Smooth muscle cell (in vitro differentiated cells): ENCODE measurements around the gene TOMM40L. TPM values are rescaled to one million over a fixed set of nuclear protein-coding genes. Genes with fewer than 3 reads are reported as not detected.

Experiments
- DNase-seq: peaks from one replicate; lab custom pipeline; 2025; ENCODE audit not compliant: unreplicated experiment; lab: John Stamatoyannopoulos, UW
- H2AFZ ChIP-seq: fragments of 200-600 bp; sonication (generic); 2 replicates; pipeline ENCODE4 v1.6.0; 2016; ENCODE audit warnings: antibody characterized with exemption, low read depth, mild to moderate bottlenecking
- H3F3A ChIP-seq: fragments of 200-600 bp; sonication (generic); 2 replicates; pipeline ENCODE4 v1.6.0; 2017; ENCODE audit warnings: antibody characterized with exemption, low read depth
- H3K27ac ChIP-seq: fragments of 200-600 bp; sonication (generic); 2 replicates; pipeline ENCODE4 v1.5.1; 2016; ENCODE audit warnings: low read depth, mild to moderate bottlenecking
- H3K27me3 ChIP-seq: fragments of 200-600 bp; sonication (generic); 2 replicates; pipeline ENCODE4 v1.6.1; 2016; ENCODE audit warnings: low read depth, mild to moderate bottlenecking
- H3K36me3 ChIP-seq: fragments of 200-600 bp; sonication (generic); 2 replicates; pipeline ENCODE4 v1.5.1; 2016; ENCODE audit warnings: low read depth
- H3K4me1 ChIP-seq: fragments of 200-600 bp; sonication (generic); 2 replicates; pipeline ENCODE4 v1.5.1; 2016; ENCODE audit warnings: low read depth
- H3K4me2 ChIP-seq: fragments of 200-600 bp; sonication (generic); 2 replicates; pipeline ENCODE4 v1.6.0; 2016; ENCODE audit warnings: mild to moderate bottlenecking
- H3K4me3 ChIP-seq: fragments of 200-600 bp; sonication (generic); 2 replicates; pipeline ENCODE4 v1.5.1; 2016; ENCODE audit warnings: mild to moderate bottlenecking
- H3K79me2 ChIP-seq: fragments of 200-600 bp; sonication (generic); 2 replicates; pipeline ENCODE4 v1.6.0; 2016; ENCODE audit warnings: low read depth, mild to moderate bottlenecking
- H3K9ac ChIP-seq: fragments of 200-600 bp; sonication (generic); 2 replicates; pipeline ENCODE4 v1.6.0; 2016; ENCODE audit warnings: low read depth
- H3K9me3 ChIP-seq: fragments of 200-600 bp; sonication (generic); replicated peaks from 2 replicates; pipeline ENCODE4 v1.5.1; 2016; ENCODE audit warnings: low read depth
- H4K20me1 ChIP-seq: fragments of 200-600 bp; sonication (generic); 2 replicates; pipeline ENCODE4 v1.6.0; 2016; ENCODE audit warnings: low read depth
- WGBS: methylation state at CpG from one replicate; pipeline ENCODE4 v1.1.7; 2016; ENCODE audit warnings: low lambda C conversion rate; 5-methylcytosine and 5-hydroxymethylcytosine counted together
- polyA plus RNA-seq: library from polyadenylated mRNA; unstranded; fragments of >200 nt; fragmentation: Nextera tagmentation; extraction: Ambion mirVana; gene quantifications from 2 replicates; pipeline ENCODE4 v1.2.1, GENCODE V29; 2016
- total RNA-seq: library from RNA; depleted of rRNA; stranded (reverse); fragments of >200 nt; gene quantifications from 2 replicates; pipeline ENCODE4 v1.2.3, GENCODE V29; 2014
- TF ChIP-seq, protein P1 (sequence below): fragments of 200-600 bp; sonication (generic); IDR thresholded peaks from 2 replicates; pipeline ENCODE4 v1.5.1; 2017; ENCODE audit warnings: borderline replicate concordance, mild to moderate bottlenecking, antibody characterized with exemption; ENCODE audit not compliant: insufficient read depth, poor library complexity, severe bottlenecking

TOMM40L gene
- total and polyA plus RNA-seq, 2 experiments from 2014 or later, result 8.6 to 9.0 TPM

DNA sequence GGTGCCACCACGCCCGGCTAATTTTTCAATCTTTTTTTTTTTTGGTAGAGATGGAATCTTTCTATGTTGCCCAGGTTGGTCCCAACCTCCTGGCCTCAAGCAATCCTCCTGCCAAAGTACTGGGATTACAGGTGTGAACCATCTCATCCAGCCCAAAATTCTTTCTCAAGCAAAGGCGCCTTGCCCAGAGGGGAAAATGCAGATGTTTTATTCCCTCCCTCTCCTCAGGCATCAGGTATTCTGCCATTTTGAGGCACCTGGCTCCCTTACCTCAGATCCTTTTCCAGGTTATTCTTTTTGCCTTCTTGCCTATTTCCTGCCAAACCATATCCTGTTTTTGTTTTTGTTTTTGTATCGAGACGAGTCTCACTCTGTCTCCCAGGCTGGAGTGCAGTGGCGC, 37.5 kb upstream of the TOMM40L start:
- no peak overlapping the region for H3K27ac ChIP-seq
- H3K4me3 ChIP-seq, result no peak overlapping the region
- 91% methylated on average over 6 of the region's 6 CpGs for WGBS
- H3K4me1 ChIP-seq, result no peaks in the 10 kb centered on the region
- TF ChIP-seq, protein P1, sequence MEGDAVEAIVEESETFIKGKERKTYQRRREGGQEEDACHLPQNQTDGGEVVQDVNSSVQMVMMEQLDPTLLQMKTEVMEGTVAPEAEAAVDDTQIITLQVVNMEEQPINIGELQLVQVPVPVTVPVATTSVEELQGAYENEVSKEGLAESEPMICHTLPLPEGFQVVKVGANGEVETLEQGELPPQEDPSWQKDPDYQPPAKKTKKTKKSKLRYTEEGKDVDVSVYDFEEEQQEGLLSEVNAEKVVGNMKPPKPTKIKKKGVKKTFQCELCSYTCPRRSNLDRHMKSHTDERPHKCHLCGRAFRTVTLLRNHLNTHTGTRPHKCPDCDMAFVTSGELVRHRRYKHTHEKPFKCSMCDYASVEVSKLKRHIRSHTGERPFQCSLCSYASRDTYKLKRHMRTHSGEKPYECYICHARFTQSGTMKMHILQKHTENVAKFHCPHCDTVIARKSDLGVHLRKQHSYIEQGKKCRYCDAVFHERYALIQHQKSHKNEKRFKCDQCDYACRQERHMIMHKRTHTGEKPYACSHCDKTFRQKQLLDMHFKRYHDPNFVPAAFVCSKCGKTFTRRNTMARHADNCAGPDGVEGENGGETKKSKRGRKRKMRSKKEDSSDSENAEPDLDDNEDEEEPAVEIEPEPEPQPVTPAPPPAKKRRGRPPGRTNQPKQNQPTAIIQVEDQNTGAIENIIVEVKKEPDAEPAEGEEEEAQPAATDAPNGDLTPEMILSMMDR, result no peak
- no peaks in the 10 kb centered on the region for H3F3A ChIP-seq
- H3K36me3 ChIP-seq, result no peaks in the 10 kb centered on the region
- no peaks in the 10 kb centered on the region for H3K9me3 ChIP-seq
- no peak overlapping the region for H3K9ac ChIP-seq
- no peaks in the 10 kb centered on the region for H4K20me1 ChIP-seq
- H3K27me3 ChIP-seq, result no peaks in the 10 kb centered on the region
- DNase-seq, result no peak
- H3K79me2 ChIP-seq, result no peaks in the 10 kb centered on the region
- H2AFZ ChIP-seq, result no peak overlapping the region
- no peak overlapping the region for H3K4me2 ChIP-seq

DNA sequence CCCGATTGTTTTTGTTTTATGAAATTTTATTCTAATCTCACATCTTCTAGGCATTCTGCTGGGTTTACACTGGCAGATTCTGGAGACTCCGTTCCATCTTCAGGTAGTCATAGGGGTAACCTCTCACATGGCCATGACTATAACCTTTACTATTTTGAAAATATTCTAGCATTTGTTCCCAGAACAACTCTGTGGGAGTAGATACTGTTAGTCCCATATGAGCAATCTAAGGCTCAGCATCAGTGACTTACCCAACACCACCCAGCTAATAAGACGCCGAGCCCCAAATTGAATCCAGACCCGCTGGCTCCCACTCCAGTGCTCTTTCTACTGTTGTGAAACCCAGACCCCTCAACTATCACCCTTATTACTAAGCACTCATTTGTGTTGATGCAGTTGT, 36.8 kb upstream of the TOMM40L start:
- DNase-seq, result no peak
- Histone ChIP-seq H3K9ac (no peak overlapping the region), H3K4me1 (no peaks in the 10 kb centered on the region), H3K27me3 (no peaks in the 10 kb centered on the region), H2AFZ (no peak overlapping the region), H3K4me2 (no peak overlapping the region), H3K36me3 (no peaks in the 10 kb centered on the region), H3K27ac (no peak overlapping the region), H3F3A (no peaks in the 10 kb centered on the region), H4K20me1 (no peaks in the 10 kb centered on the region), H3K9me3 (no peaks in the 10 kb centered on the region), H3K4me3 (no peak overlapping the region), H3K79me2 (no peaks in the 10 kb centered on the region)
- WGBS, result 96% methylated on average over 5 of the region's 5 CpGs
- TF ChIP-seq, protein P1, result no peak

DNA sequence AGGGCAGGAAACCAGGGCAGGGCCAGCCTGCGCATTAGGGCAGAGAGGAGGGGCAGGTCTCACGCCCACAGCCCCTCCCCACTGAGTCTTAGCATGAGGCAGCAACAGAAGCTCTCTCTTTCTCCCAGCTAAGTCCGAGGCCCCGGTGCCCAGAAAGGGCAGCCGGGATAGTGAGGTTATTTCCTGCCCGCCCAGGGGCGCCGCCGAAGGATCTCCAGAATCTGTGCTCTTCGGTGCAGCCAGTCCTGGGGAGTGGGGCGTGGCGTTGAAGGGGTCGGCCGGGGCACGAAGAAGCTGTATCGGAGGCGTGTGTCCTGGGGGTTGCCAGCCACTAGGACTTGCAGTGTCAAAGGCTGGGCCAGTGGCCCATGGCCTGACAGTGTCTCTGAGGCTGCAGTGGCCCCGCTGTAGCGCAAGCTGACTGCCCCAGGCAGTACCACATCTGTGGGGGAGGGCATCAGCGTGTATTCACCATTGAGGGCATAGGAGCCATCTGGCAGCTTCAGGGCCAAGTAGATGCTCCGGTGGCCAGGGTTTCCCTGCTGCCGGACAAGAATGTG, 34.8 kb upstream of the TOMM40L start:
- Histone ChIP-seq H3F3A (no peaks in the 10 kb centered on the region), H3K4me3 (no peak overlapping the region), H3K79me2 (peaks cover 1% of the 10 kb centered on the region), H4K20me1 (no peaks in the 10 kb centered on the region), H3K27ac (no peak overlapping the region), H3K27me3 (no peaks in the 10 kb centered on the region), H3K4me1 (peaks cover under 1% of the 10 kb centered on the region), H3K4me2 (no peak overlapping the region), H3K9ac (no peak overlapping the region), H3K36me3 (no peaks in the 10 kb centered on the region), H3K9me3 (no peaks in the 10 kb centered on the region), H2AFZ (no peak overlapping the region)
- TF ChIP-seq, protein P1, result no peak
- no peak for DNase-seq
- 87% methylated on average over 22 of the region's 22 CpGs for whole genome bisulfite sequencing

DNA sequence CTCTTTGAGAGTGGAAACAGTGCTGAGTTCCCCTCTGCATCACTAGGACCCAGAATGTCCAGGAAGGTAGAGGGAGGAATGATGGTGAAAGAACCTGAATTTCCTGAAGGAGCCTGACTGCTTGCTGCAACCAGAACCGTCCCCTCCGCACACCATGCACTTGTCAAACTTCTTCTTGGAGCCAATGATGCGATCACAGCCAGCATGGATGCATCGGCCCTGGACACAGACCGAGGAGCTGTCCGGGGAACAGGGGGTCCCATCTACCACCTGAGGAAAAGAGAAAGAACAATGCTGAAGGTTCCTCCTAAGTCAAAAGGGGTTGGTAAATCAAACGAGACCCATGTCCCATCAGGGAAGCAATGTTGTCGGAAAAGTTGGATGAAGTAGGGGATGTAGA, 33.9 kb upstream of the TOMM40L start:
- no peak overlapping the region for H2AFZ ChIP-seq
- no peak overlapping the region for H3K27ac ChIP-seq
- WGBS, result 91% methylated on average over 8 of the region's 8 CpGs
- H3K9me3 ChIP-seq, result no peaks in the 10 kb centered on the region
- no peak overlapping the region for H3K4me2 ChIP-seq
- no peaks in the 10 kb centered on the region for H3F3A ChIP-seq
- no peaks in the 10 kb centered on the region for H3K27me3 ChIP-seq
- no peaks in the 10 kb centered on the region for H3K36me3 ChIP-seq
- TF ChIP-seq, protein P1, result no peak
- H3K79me2 ChIP-seq, result peaks cover 6% of the 10 kb centered on the region
- no peak for DNase-seq
- H3K4me1 ChIP-seq, result peaks cover 10% of the 10 kb centered on the region
- no peak overlapping the region for H3K9ac ChIP-seq
- no peak overlapping the region for H3K4me3 ChIP-seq
- no peaks in the 10 kb centered on the region for H4K20me1 ChIP-seq
